K562 (cell line): ENCODE data around the gene SERPIND1. TPM values are rescaled to one million over a fixed set of nuclear protein-coding genes. Genes with fewer than 3 reads are reported as not detected.

Source experiments
- EHMT2 ChIP-seq: fragments of 450-650 bp; IDR thresholded peaks from 2 replicates; pipeline ENCODE4 v1.6.1; 2018; ENCODE audit warnings: antibody characterized with exemption
- FOXM1 ChIP-seq, 2 experiments: fragments of 450-650 bp in 1 of 2; sonication (generic) in 1 of 2; formaldehyde crosslinking in 1 of 2; IDR thresholded peaks; 2 replicates each; pipeline versions ENCODE4 v1.6.1 to v1.9.0; 2017 to 2022; ENCODE audit warnings: low read depth in 2 of 2, mild to moderate bottlenecking in 2 of 2, missing genetic modification reagents in 1 of 2, moderate library complexity in 1 of 2
- GTF3C2 ChIP-seq: IDR thresholded peaks from 3 replicates; pipeline ENCODE4 v1.6.1; 2011; ENCODE audit warnings: borderline replicate concordance, mild to moderate bottlenecking, moderate library complexity; ENCODE audit not compliant: insufficient read length; ENCODE audit errors: extremely low read depth
- HMBOX1 ChIP-seq: sonication (generic); IDR thresholded peaks from 2 replicates; pipeline ENCODE4 v1.6.1; 2016
- NR2F6 ChIP-seq: fragments of 450-650 bp; formaldehyde crosslinking; IDR thresholded peaks from 2 replicates; pipeline ENCODE4 v1.4.0; 2020; ENCODE audit warnings: mild to moderate bottlenecking
- NR3C1 ChIP-seq: sonication (generic); formaldehyde crosslinking; IDR thresholded peaks from 2 replicates; pipeline ENCODE4 v1.8.1; 2022; ENCODE audit warnings: missing genetic modification reagents
- PCBP2 ChIP-seq: fragments of 200-400 bp; formaldehyde crosslinking; IDR thresholded peaks from 2 replicates; pipeline ENCODE4 v1.6.1; 2018; ENCODE audit warnings: low read length, low read depth, mild to moderate bottlenecking, moderate library complexity; ENCODE audit not compliant: poor library complexity, severe bottlenecking
- PHF8 ChIP-seq: fragments of 200-600 bp; sonication (generic); IDR thresholded peaks from 2 replicates; pipeline ENCODE4 v1.6.1; 2012; ENCODE audit warnings: mixed run types, mild to moderate bottlenecking, inconsistent platforms, low read length, moderate library complexity, borderline replicate concordance
- STAT5B ChIP-seq: fragments of 250-450 bp; sonication (Bioruptor Pico); IDR thresholded peaks from 2 replicates; pipeline ENCODE4 v1.8.0; 2021; ENCODE audit warnings: mild to moderate bottlenecking, inconsistent platforms
- TCF7 ChIP-seq: sonication (generic); IDR thresholded peaks from 2 replicates; pipeline ENCODE4 v1.6.1; 2016; ENCODE audit warnings: antibody characterized with exemption, borderline replicate concordance
- TCFL5 ChIP-seq: fragments of 250-450 bp; sonication (Bioruptor Pico); conservative IDR thresholded peaks from 2 replicates; pipeline ENCODE4 v1.6.1; 2021; ENCODE audit warnings: mild to moderate bottlenecking, moderate library complexity, matching md5 sums
- ZNF212 ChIP-seq: fragments of 450-650 bp; formaldehyde crosslinking; IDR thresholded peaks from 2 replicates; pipeline ENCODE4 v1.4.0; 2020; ENCODE audit warnings: mild to moderate bottlenecking
- ZNF263 ChIP-seq: sonication (generic); formaldehyde crosslinking; IDR thresholded peaks from 2 replicates; pipeline ENCODE4 v1.8.0; 2022; ENCODE audit warnings: mild to moderate bottlenecking, missing genetic modification reagents, borderline replicate concordance
- ZNF318 ChIP-seq, 2 experiments: fragments of 450-650 bp; IDR thresholded peaks; 2 replicates each; pipeline ENCODE4 v1.6.1; 2016; ENCODE audit warnings: mild to moderate bottlenecking in 2 of 2, borderline replicate concordance in 1 of 2, low read depth in 1 of 2, moderate library complexity in 1 of 2
- ZNF785 ChIP-seq: fragments of 250-450 bp; sonication (Bioruptor Pico); IDR thresholded peaks from 2 replicates; pipeline ENCODE4 v1.4.0; 2020; ENCODE audit warnings: mild to moderate bottlenecking
- ZSCAN32 ChIP-seq: fragments of 450-650 bp; formaldehyde crosslinking; IDR thresholded peaks from 2 replicates; pipeline ENCODE4 v1.4.0; 2020; ENCODE audit warnings: mild to moderate bottlenecking, moderate library complexity
- polyA plus RNA-seq, 8 experiments: library from polyadenylated mRNA; depleted of rRNA in 4 of 8; stranded (reverse) in 5 of 8; unstranded in 3 of 8; fragments of >200 nt; fragmentation: Nextera tagmentation in 2 of 8; fragmentation: Illumina TruSeq in 1 of 8; extraction: Ambion mirVana in 2 of 8; extraction: Trizol in 1 of 8; gene quantifications; 2 replicates each; pipeline versions ENCODE4 v1.2.1 to v1.2.3, GENCODE V29; 2011 to 2014; ENCODE audit warnings: inconsistent platforms in 1 of 8, missing spikeins in 1 of 8
- total RNA-seq, 7 experiments: library from RNA; depleted of rRNA in 6 of 7; stranded (reverse); fragments of >200 nt in 6 of 7; fragmentation: Illumina TruSeq in 2 of 7; extraction: Trizol in 2 of 7; gene quantifications; 2 replicates each; pipeline versions ENCODE4 v1.2.1 to v1.2.3, GENCODE V29; 2011 to 2021; ENCODE audit warnings: low replicate concordance in 1 of 7

SERPIND1 gene
- total and polyA plus RNA-seq, 9 of the 15 experiments (the other 6 are each of a cell fraction or from before 2014, with no cell fraction given) = 0.04 to 0.11 (median 0.09) TPM; not detected in 6

GRCh38 chr22:20803696-20804324 lies 29.9 kb downstream of the SERPIND1 start (continued):
- TF ChIP-seq ZSCAN32 (CRISPR knock-in tag) (no peak), NR3C1 (CRISPR knock-in tag) (no peak), TCF7 (0 out of 2 replicates have a peak, but pooled peaks have one; percentile 20), HMBOX1 (no peak), PHF8 (no peak), ZNF263 (peak; percentile 51; the same call in 1 of the 2 replicates), ZNF318 (IDR thresholded peaks at IDR 0.05; ENCODE audit: borderline replicate concordance in 1 of 2, low read depth in 1 of 2) (no peak), ZNF212 (CRISPR knock-in tag) (no peak), ZNF785 (CRISPR knock-in tag) (no peak), TCFL5 (CRISPR knock-in tag) (no peak), FOXM1 (IDR thresholded peaks at IDR 0.05; ENCODE audit: low read depth) (no peak), FOXM1 (CRISPR knock-in tag; IDR thresholded peaks at IDR 0.05; ENCODE audit: low read depth) (no peak), GTF3C2 (no peak), NR2F6 (CRISPR knock-in tag) (no peak), PCBP2 (no peak), STAT5B (CRISPR knock-in tag) (no peak), EHMT2 (no peak)
